Upper lobe of left lung (tissue), 6 donors: Measurements from ENCODE around the gene SECISBP2. TPM values are rescaled to one million over a fixed set of nuclear protein-coding genes. Genes with fewer than 3 reads are reported as not detected.

Source experiments
- ATAC-seq, 2 donors: fragments of 200-7000 bp; cut with Tn5 transposase; one replicate each; pipeline ENCODE4 v1.9.1; 2022; ENCODE audit warnings: mild to moderate bottlenecking in 2 of 2, moderate library complexity in 2 of 2; ENCODE audit not compliant: low FRiP score in 2 of 2
- DNase-seq, 2 donors: peaks; one replicate each; pipeline ENCODE4 v3.0.0-alpha.2; 2019 to 2020
- H3K27ac ChIP-seq, 4 donors: fragments of 200-600 bp; sonication (generic); one replicate each; pipeline ENCODE4 v1.5.1; 2016 to 2019
- H3K27me3 ChIP-seq, 4 donors: fragments of 200-600 bp; sonication (generic); one replicate each; pipeline ENCODE4 v1.5.1; 2017 to 2019
- H3K36me3 ChIP-seq, 4 donors: fragments of 200-600 bp; sonication (generic); one replicate each; pipeline ENCODE4 v1.5.1; 2016 to 2019
- H3K4me1 ChIP-seq, 4 donors: fragments of 200-600 bp; sonication (generic); one replicate each; pipeline ENCODE4 v1.5.1; 2018 to 2019
- H3K4me3 ChIP-seq, 4 donors: fragments of 200-600 bp; sonication (generic); one replicate each; pipeline ENCODE4 v1.5.1; 2017 to 2019; ENCODE audit warnings: mild to moderate bottlenecking in 2 of 4, moderate library complexity in 1 of 4
- H3K9me3 ChIP-seq, 4 donors: fragments of 200-600 bp; sonication (generic); one replicate each; pipeline ENCODE4 v1.5.1; 2018 to 2019
- EP300 ChIP-seq, 4 donors: sonication (generic); formaldehyde crosslinking; IDR thresholded peaks; one replicate each; pipeline ENCODE4 v1.5.1; 2017; ENCODE audit warnings: antibody characterized with exemption in 4 of 4, control low read depth in 2 of 4
- POLR2A ChIP-seq, 4 donors: fragments of 450-650 bp; IDR thresholded peaks; one replicate each; pipeline ENCODE4 v1.5.1; 2016 to 2017; ENCODE audit warnings: antibody characterized with exemption in 4 of 4, mild to moderate bottlenecking in 2 of 4
- POLR2AphosphoS5 ChIP-seq, 2 donors: sonication (generic); formaldehyde crosslinking; IDR thresholded peaks; one replicate each; pipeline ENCODE4 v1.5.1; 2017; ENCODE audit warnings: antibody characterized with exemption in 2 of 2
- WGBS, 2 donors: methylation state at CpG; one replicate each; pipeline ENCODE4 v1.1.5; 2017 to 2018; 5-methylcytosine and 5-hydroxymethylcytosine counted together
- total RNA-seq, 6 donors: library from RNA; depleted of rRNA in 4 of 6; stranded (reverse); fragments of >200 nt in 4 of 6; gene quantifications; one replicate each; pipeline versions ENCODE4 v1.1.0 to v1.2.1, GENCODE V29; 2016 to 2021
- TF ChIP-seq, protein P1 (sequence below), 6 experiments: fragments of 450-650 bp in 4 of 6; fragments of 200-600 bp in 2 of 6; sonication (generic) in 2 of 6; IDR thresholded peaks; one replicate each; pipeline ENCODE4 v1.5.1; 2016 to 2019; ENCODE audit warnings: antibody characterized with exemption in 6 of 6
- donor health status: DM: no; HTN: no; CAD: no; lungs with moderate emphysema.
- donor health status: DM: no; HTN: yes; CAD: no; lungs with severe emphysema.

The SECISBP2 gene
- total RNA-seq, 6 donors from 2014 or later, result 42.0 to 113 (median 60.0) TPM

DNA sequence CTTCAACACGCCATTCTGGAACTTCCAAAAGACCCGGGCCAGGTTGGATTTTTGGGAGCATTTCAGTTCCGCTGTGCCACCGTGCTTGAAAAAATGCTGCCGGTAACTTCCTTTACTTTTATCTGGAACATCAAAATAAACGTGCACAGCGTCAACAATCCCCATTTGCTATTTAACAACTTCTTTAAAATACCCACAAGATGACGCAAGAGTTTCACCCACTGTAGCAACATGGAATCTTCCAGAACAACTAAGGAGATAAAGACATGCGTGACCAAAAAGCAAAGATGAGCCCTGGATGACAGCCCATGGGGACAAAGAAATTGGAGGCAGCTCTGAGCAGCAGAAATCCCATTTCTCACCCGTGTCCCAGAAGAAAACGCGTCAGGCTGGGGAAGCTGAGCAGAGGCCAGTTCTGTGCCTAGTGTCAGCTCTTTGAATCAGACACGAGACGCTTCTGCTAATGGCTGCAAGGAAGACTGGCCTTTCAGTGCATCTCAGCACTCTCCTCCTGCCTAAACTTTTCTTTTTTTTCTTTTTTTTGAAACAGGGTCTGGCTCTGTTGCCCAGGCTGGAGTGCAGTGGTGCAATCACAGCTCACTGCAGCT lies 61.3 kb downstream of the SECISBP2 start:
- H3K27me3 ChIP-seq, result no peaks in the 10 kb centered on the region
- DNase-seq (no peak), ATAC-seq (no peak)
- peaks cover 0 to 18% (median 8%) of the 10 kb centered on the region in 4 donors for H3K4me1 ChIP-seq
- H3K9me3 ChIP-seq, result no peaks in the 10 kb centered on the region
- 82 to 84% methylated on average over 14 of the region's 14 CpGs for WGBS, 2 donors
- H3K4me3 ChIP-seq, result no peak overlapping the region
- peaks cover 2 to 32% (median 11%) of the 10 kb centered on the region in 4 donors for H3K36me3 ChIP-seq
- TF ChIP-seq POLR2A (IDR thresholded peaks at IDR 0.05) (no peak), EP300 (IDR thresholded peaks at IDR 0.05) (no peak), POLR2AphosphoS5 (IDR thresholded peaks at IDR 0.05) (no peak)
- TF ChIP-seq, protein P1, sequence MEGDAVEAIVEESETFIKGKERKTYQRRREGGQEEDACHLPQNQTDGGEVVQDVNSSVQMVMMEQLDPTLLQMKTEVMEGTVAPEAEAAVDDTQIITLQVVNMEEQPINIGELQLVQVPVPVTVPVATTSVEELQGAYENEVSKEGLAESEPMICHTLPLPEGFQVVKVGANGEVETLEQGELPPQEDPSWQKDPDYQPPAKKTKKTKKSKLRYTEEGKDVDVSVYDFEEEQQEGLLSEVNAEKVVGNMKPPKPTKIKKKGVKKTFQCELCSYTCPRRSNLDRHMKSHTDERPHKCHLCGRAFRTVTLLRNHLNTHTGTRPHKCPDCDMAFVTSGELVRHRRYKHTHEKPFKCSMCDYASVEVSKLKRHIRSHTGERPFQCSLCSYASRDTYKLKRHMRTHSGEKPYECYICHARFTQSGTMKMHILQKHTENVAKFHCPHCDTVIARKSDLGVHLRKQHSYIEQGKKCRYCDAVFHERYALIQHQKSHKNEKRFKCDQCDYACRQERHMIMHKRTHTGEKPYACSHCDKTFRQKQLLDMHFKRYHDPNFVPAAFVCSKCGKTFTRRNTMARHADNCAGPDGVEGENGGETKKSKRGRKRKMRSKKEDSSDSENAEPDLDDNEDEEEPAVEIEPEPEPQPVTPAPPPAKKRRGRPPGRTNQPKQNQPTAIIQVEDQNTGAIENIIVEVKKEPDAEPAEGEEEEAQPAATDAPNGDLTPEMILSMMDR (IDR thresholded peaks at IDR 0.05), result no peak
- H3K27ac ChIP-seq, result peak overlapping the region in 2 of 4 donors; percentile 16 to 59

DNA sequence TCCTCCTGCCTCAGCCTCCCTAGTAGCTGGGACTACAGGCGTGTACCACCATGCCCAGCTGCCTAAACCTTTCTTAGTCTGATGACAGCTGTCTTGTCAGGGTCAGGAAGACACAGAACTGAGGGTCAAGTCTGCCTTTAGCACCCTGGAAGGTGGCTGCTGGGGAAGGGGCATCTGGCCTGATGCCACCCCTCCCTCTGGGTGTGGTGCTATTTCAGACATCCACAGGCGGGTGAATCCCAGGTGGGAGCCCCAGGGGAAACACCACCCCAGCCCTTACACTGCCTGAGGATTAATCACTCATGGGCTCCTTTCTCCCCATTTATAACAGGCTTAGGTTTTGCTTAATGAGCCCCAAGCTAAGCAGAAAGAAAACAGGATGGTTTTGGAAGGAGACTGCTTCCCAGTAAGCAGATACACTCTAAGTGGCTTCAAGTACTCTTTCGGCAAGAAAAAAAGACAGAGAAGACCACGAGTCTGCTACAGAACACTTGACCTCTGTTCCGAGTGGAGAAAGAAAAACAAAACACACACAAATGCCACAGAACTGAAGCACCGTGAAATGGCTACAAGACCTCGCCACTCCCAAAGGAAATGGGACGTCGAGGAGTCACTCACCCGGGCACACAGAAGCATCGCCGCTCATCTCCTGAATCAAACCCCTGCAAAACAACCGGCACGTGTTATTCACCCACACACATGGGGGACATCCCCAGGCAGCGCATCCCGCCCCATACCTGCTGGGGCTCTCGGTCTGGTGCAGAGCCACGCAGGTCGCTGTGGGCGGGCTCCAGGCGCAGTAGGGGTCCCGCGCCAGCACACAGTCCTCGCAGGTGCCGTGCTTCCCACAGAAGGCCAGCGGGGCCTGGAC lies 62.4 kb downstream of the SECISBP2 start:
- H3K9me3 ChIP-seq, result no peaks in the 10 kb centered on the region
- ATAC-seq (no peak), DNase-seq (no peak)
- peak overlapping the region in 1 of 4 donors; percentile 59 for H3K27ac ChIP-seq
- no peak for TF ChIP-seq EP300 (IDR thresholded peaks at IDR 0.05)
- no peak for TF ChIP-seq POLR2AphosphoS5 (IDR thresholded peaks at IDR 0.05)
- TF ChIP-seq POLR2A (IDR thresholded peaks at IDR 0.05), result no peak
- TF ChIP-seq, protein P1 (IDR thresholded peaks at IDR 0.05), result no peak
- peaks cover 2 to 39% (median 17%) of the 10 kb centered on the region in 4 donors for H3K36me3 ChIP-seq
- no peaks in the 10 kb centered on the region for H3K27me3 ChIP-seq
- WGBS, 2 donors, result 83% methylated on average over 17 to 26 of the region's 26 CpGs
- H3K4me1 ChIP-seq, result peaks cover 0 to 10% (median 4%) of the 10 kb centered on the region in 4 donors
- H3K4me3 ChIP-seq, result no peak overlapping the region

- Histone ChIP-seq H3K9me3 (no peaks in the 10 kb centered on the region), H3K4me1 (peaks cover 0 to 7% (median 3%) of the 10 kb centered on the region in 4 donors), H3K27ac (no peak overlapping the region), H3K36me3 (peaks cover 2 to 42% (median 22%) of the 10 kb centered on the region in 4 donors), H3K4me3 (no peak overlapping the region), H3K27me3 (no peaks in the 10 kb centered on the region)
- 93 to 96% methylated on average over 3 to 4 of the region's 4 CpGs for WGBS, 2 donors
- no peak for ATAC-seq
- DNase-seq, result no peak
- TF ChIP-seq POLR2A (IDR thresholded peaks at IDR 0.05) (no peak), EP300 (IDR thresholded peaks at IDR 0.05) (no peak), POLR2AphosphoS5 (IDR thresholded peaks at IDR 0.05) (no peak)
- TF ChIP-seq, protein P1 (IDR thresholded peaks at IDR 0.05), result no peak
These were observed 63.0 kb downstream of the SECISBP2 start for GRCh38 chr9:89381308-89381609.

DNA sequence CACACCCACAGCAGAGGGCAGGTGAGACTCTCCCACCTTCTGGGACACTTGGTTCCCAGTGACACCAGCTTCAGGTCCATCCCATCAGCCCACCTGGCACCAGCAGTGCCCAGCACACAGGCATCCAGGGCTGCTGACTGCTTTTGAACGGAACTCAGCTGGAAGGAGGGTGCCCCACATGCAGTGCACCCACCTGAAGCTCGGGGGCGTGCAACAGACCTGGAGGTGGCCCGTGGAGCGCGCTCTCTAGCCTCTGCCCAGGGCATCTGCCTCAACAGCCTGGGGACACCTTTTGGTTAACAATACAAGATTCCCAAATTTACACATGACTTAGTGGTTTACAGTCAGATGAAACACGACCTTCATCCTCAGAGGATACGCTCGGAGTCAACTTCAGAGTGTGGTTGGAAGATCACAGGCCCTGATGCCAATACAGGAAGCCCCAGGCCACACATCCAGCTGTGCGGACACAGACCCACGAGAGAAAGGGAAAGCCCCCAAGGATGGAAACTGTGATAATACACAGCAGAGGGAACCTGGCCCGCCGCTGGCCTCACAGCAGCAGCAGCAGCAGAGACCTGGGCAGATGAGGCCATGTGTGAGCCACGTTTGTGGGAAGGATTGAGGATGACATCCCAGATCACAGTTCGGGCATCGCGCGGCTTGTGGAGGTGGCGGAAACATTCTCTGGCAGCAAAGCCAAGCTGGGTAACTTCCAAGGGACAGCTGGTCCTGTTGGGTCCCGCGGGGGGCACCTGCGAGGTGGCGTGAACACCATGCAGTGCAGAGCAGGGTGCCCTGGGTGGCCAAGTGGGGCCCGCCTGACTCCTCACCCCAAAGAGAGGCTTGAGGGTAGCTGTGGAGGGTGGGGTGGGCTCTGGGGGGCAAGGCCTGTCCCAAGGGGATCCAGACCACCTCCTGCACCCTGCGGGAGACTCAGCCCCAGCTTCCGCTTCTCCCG lies 64.0 kb downstream of the SECISBP2 start:
- Histone ChIP-seq H3K27me3 (no peaks in the 10 kb centered on the region), H3K4me1 (peaks cover under 1 to 7% (median 4%) of the 10 kb centered on the region in 4 donors), H3K9me3 (no peaks in the 10 kb centered on the region), H3K27ac (no peak overlapping the region), H3K4me3 (no peak overlapping the region), H3K36me3 (peaks cover 2 to 50% (median 30%) of the 10 kb centered on the region in 4 donors)
- WGBS, 2 donors, result 82 to 91% methylated on average over 23 to 27 of the region's 27 CpGs
- DNase-seq (peak in 1 of 2 donors; percentile 65), ATAC-seq (no peak)
- TF ChIP-seq, protein P1 (IDR thresholded peaks at IDR 0.05), result no peak
- TF ChIP-seq POLR2A (IDR thresholded peaks at IDR 0.05) (no peak), POLR2AphosphoS5 (IDR thresholded peaks at IDR 0.05) (no peak), EP300 (IDR thresholded peaks at IDR 0.05) (no peak)
